Hematopoietic multipotent progenitor cell (in vitro differentiated cells): ENCODE data around the gene GNPTAB. TPM values are rescaled to one million over a fixed set of nuclear protein-coding genes. Genes with fewer than 3 reads are reported as not detected.

Source experiments
- DNase-seq, 3 donors: peaks; one replicate each; pipeline ENCODE4 v3.0.0-alpha.2; 2011 to 2015; ENCODE audit warnings: low read depth in 2 of 3, low spot score in 2 of 3
- small RNA-seq: library from RNA; depleted of rRNA; stranded (forward); fragments of <200 nt; gene quantifications from one replicate; pipeline ENCODE3, GENCODE V24; 2012
- total RNA-seq: library from RNA; depleted of rRNA; stranded (reverse); fragments of >200 nt; gene quantifications from one replicate; pipeline ENCODE4 v1.2.3, GENCODE V29; 2012

The GNPTAB gene
- total RNA-seq, 1 donor, result 40.4 TPM

GRCh38 chr12:101697930-101698799 is 132.6 kb downstream of the GNPTAB start:
- peak in 2 of 3 donors; percentile 33 to 52 for DNase-seq

- peak in 2 of 3 donors; percentile 63 to 69 for DNase-seq
These were observed 133.4 kb downstream of the GNPTAB start, which contains the start of gene CHPT1 for GRCh38 chr12:101697197-101697929. Gene CHPT1 (plus strand): TSS chr12:101697640. CDS start chr12:101697862, 222 bp downstream.

DNA sequence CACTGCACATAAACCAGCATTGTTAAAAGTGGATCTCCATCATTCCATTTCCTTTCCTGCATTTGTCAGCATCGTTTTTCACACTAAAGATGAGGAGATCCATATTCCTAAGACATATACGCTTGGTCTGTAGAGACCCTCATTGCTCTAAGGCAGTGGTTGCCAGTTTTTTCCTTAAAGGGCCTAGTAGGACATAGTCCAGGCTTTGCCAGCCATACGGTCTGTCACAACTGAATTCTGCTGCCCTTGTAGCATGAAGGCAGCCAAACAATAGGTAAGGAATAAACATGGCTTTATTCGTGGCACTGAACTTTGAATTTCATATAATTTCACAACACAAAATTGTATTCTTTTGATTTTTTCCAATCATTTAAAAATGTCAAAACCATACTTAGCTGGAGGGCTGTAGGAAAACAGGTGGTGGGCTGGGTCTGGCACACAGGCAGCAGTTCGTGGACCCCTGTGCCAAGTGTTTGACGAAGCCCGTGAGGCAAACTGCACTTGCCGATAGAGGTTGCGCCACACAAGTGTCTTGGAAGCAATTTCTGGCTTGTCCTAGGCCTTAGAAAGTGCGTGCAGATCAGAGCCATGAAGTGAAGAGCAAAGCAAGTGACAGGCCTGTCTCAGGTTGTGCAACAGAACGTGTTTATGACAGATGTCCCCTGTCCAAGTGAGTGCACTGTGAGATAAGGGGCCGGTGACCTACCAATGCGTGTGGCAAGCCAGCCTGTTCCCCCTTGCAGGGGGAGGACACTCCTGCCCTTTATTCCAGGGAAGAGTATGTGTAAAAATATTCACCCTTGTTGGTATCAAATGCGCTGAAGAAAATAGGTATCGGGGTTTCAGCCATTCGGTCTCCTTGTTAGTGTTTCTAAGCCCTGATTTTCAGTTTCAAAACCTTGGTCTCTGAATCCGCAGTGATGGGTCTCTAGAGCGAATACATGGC is 134.2 kb downstream of the GNPTAB start:
- DNase-seq, result peak in 2 of 3 donors; percentile 25 to 43

DNA sequence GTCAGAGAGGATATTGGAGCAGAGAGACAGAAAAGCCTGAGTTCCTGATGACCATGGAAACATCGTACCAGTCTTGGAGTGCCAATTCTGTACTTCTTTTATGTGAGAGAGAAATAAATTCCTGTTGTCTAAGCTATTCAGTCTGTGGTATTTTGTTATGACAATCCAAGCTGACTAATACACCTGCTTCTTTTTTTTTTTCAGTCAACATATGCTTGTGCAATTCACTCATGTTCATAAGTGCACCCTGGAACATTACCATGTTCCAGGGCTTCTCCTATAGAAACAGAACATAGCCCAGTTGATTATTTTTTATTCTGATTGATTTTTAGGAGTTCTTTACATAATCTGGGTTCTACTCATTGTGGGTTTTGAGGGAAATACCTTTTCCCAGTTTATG is 135.1 kb downstream of the GNPTAB start:
- DNase-seq, result no peak

Small RNA genes lying within 50 kb of the gene (small RNA-seq; reads per million reads assigned to genes)
- gene RNA5SP368, result not detected
- not detected for gene RNA5SP369
- gene RNU6-101P, result not detected
- gene RNU6-1183P, result not detected
- gene RNU6-172P, result not detected
- not detected for gene RNY1P16

Other genes starting within 250 kb of the GNPTAB start
- gene MYBPC1, start 236.0 kb downstream of the GNPTAB start, total RNA-seq, result not detected
- gene CHPT1, start 133.3 kb downstream of the GNPTAB start, total RNA-seq, result 23.4 TPM
- gene SYCP3, start 91.5 kb downstream of the GNPTAB start, total RNA-seq, result 0.27 TPM
- 22.4 TPM for gene DRAM1, start 46.6 kb upstream of the GNPTAB start, total RNA-seq
- gene WASHC3, start 231.0 kb upstream of the GNPTAB start, total RNA-seq, result 38.8 TPM